Stimulated activated memory B cell treated with anti-CD40 and anti-IgM and Interleukin-4, amounts not matched to agents 10 μg/mL and 1 μg/mL and 100 μg/mL, for 72 hours (primary cell): Measurements from ENCODE around the gene AK6.
"Not testable (repeated sequence)": the region's sequence is repeated elsewhere in the genome, so short reads cannot be mapped to it uniquely, and the experiment has no call there.

Experiments used
- ATAC-seq: fragments of 150-1000 bp; cut with Tn5 transposase; 2 replicates; pipeline ENCODE4 v1.10.0; 2021
- H3K27ac Mint-ChIP-seq: one replicate; pipeline ENCODE4 v1.8.0; 2022; ENCODE audit warnings: mild to moderate bottlenecking, mixed read lengths
- H3K27me3 Mint-ChIP-seq: one replicate; pipeline ENCODE4 v1.8.0; 2022; ENCODE audit warnings: mixed read lengths
- H3K36me3 Mint-ChIP-seq: one replicate; pipeline ENCODE4 v1.8.0; 2022; ENCODE audit warnings: mixed read lengths
- H3K4me1 Mint-ChIP-seq: one replicate; pipeline ENCODE4 v1.8.0; 2022; ENCODE audit warnings: mixed read lengths
- H3K4me3 Mint-ChIP-seq: one replicate; pipeline ENCODE4 v1.8.0; 2022; ENCODE audit warnings: mild to moderate bottlenecking, moderate library complexity, mixed read lengths
- H3K9me3 Mint-ChIP-seq: one replicate; pipeline ENCODE4 v1.8.0; 2022; ENCODE audit warnings: mixed read lengths

The AK6 gene

GRCh38 chr5:69364414-69364813 lies 4.9 kb downstream of the AK6 start:
- H3K36me3 Mint-ChIP-seq, result peaks cover 39% of the 10 kb centered on the region
- no peaks in the 10 kb centered on the region for H3K27me3 Mint-ChIP-seq
- no peaks in the 10 kb centered on the region for H3K9me3 Mint-ChIP-seq
- no peak for ATAC-seq
- peaks cover 32% of the 10 kb centered on the region for H3K4me1 Mint-ChIP-seq
- no peak overlapping the region for H3K4me3 Mint-ChIP-seq
- H3K27ac Mint-ChIP-seq, result no peak overlapping the region

- Mint-ChIP-seq H3K36me3 (peaks cover 47% of the 10 kb centered on the region), H3K4me3 (no peak overlapping the region), H3K27me3 (no peaks in the 10 kb centered on the region), H3K27ac (no peak overlapping the region), H3K9me3 (no peaks in the 10 kb centered on the region), H3K4me1 (peaks cover 18% of the 10 kb centered on the region)
- no peak for ATAC-seq
These were observed 8.9 kb downstream of the AK6 start for GRCh38 chr5:69360442-69360841.

- ATAC-seq, result no peak
- Mint-ChIP-seq H3K4me1 (peaks cover 18% of the 10 kb centered on the region), H3K36me3 (peaks cover 42% of the 10 kb centered on the region), H3K27me3 (no peaks in the 10 kb centered on the region), H3K9me3 (no peaks in the 10 kb centered on the region), H3K4me3 (no peak overlapping the region), H3K27ac (no peak overlapping the region)
These were observed 9.6 kb downstream of the AK6 start for GRCh38 chr5:69359699-69360098.

- Mint-ChIP-seq H3K27ac (no peak overlapping the region), H3K27me3 (no peaks in the 10 kb centered on the region), H3K4me3 (no peak overlapping the region), H3K9me3 (no peaks in the 10 kb centered on the region), H3K4me1 (peaks cover 6% of the 10 kb centered on the region), H3K36me3 (peaks cover 47% of the 10 kb centered on the region)
- no peak for ATAC-seq
These were observed 18.7 kb downstream of the AK6 start for GRCh38 chr5:69350664-69351063.

- ATAC-seq, result no peak
- H3K27me3 Mint-ChIP-seq, result no peaks in the 10 kb centered on the region
- no peak overlapping the region for H3K27ac Mint-ChIP-seq
- peaks cover 12% of the 10 kb centered on the region for H3K36me3 Mint-ChIP-seq
- H3K4me1 Mint-ChIP-seq, result no peaks in the 10 kb centered on the region
- H3K9me3 Mint-ChIP-seq, result no peaks in the 10 kb centered on the region
- H3K4me3 Mint-ChIP-seq, result no peak overlapping the region
These were observed 26.2 kb downstream of the AK6 start for GRCh38 chr5:69343083-69343482.

GRCh38 chr5:69341520-69342161 lies 27.7 kb downstream of the AK6 start:
- peaks cover 5% of the 10 kb centered on the region for H3K36me3 Mint-ChIP-seq
- no peaks in the 10 kb centered on the region for H3K9me3 Mint-ChIP-seq
- no peak overlapping the region for H3K27ac Mint-ChIP-seq
- H3K4me1 Mint-ChIP-seq, result no peaks in the 10 kb centered on the region
- no peak overlapping the region for H3K4me3 Mint-ChIP-seq
- no peaks in the 10 kb centered on the region for H3K27me3 Mint-ChIP-seq
- ATAC-seq, result no peak

- H3K36me3 Mint-ChIP-seq, result peaks cover 4% of the 10 kb centered on the region
- H3K4me1 Mint-ChIP-seq, result peaks cover 19% of the 10 kb centered on the region
- no peaks in the 10 kb centered on the region for H3K9me3 Mint-ChIP-seq
- no peaks in the 10 kb centered on the region for H3K27me3 Mint-ChIP-seq
- no peak overlapping the region for H3K27ac Mint-ChIP-seq
- no peak overlapping the region for H3K4me3 Mint-ChIP-seq
- ATAC-seq, result no peak
These were observed 33.9 kb downstream of the AK6 start for GRCh38 chr5:69335341-69335935.

- Mint-ChIP-seq H3K4me3 (peak overlapping the region; percentile 19), H3K9me3 (no peaks in the 10 kb centered on the region), H3K36me3 (peaks cover 4% of the 10 kb centered on the region), H3K4me1 (peaks cover 19% of the 10 kb centered on the region), H3K27me3 (no peaks in the 10 kb centered on the region), H3K27ac (no peak overlapping the region)
- ATAC-seq, result peak; percentile 69
These were observed 34.5 kb downstream of the AK6 start for GRCh38 chr5:69334793-69335268.

GRCh38 chr5:69333668-69334315 lies 35.5 kb downstream of the AK6 start:
- not testable (repeated sequence) for H3K27ac Mint-ChIP-seq, H3K36me3 Mint-ChIP-seq, H3K27me3 Mint-ChIP-seq, H3K4me3 Mint-ChIP-seq, ATAC-seq, H3K9me3 Mint-ChIP-seq
- peaks cover 19% of the 10 kb centered on the region for H3K4me1 Mint-ChIP-seq

GRCh38 chr5:69331528-69332445 lies 37.5 kb downstream of the AK6 start:
- peaks cover 4% of the 10 kb centered on the region for H3K36me3 Mint-ChIP-seq
- ATAC-seq, result no peak
- H3K27me3 Mint-ChIP-seq, result no peaks in the 10 kb centered on the region
- peaks cover 19% of the 10 kb centered on the region for H3K4me1 Mint-ChIP-seq
- peak overlapping the region; percentile 87 for H3K4me3 Mint-ChIP-seq
- H3K9me3 Mint-ChIP-seq, result no peaks in the 10 kb centered on the region
- peak overlapping the region; percentile 94 for H3K27ac Mint-ChIP-seq

GRCh38 chr5:69329905-69330489 lies 39.3 kb downstream of the AK6 start:
- H3K9me3 Mint-ChIP-seq, result no peaks in the 10 kb centered on the region
- no peak overlapping the region for H3K27ac Mint-ChIP-seq
- ATAC-seq, result no peak
- no peaks in the 10 kb centered on the region for H3K27me3 Mint-ChIP-seq
- peaks cover 4% of the 10 kb centered on the region for H3K36me3 Mint-ChIP-seq
- peaks cover 18% of the 10 kb centered on the region for H3K4me1 Mint-ChIP-seq
- H3K4me3 Mint-ChIP-seq, result no peak overlapping the region

- peaks cover under 1% of the 10 kb centered on the region for H3K4me1 Mint-ChIP-seq
- H3K4me3 Mint-ChIP-seq, result no peak overlapping the region
- H3K9me3 Mint-ChIP-seq, result no peaks in the 10 kb centered on the region
- no peaks in the 10 kb centered on the region for H3K36me3 Mint-ChIP-seq
- no peak for ATAC-seq
- no peaks in the 10 kb centered on the region for H3K27me3 Mint-ChIP-seq
- H3K27ac Mint-ChIP-seq, result no peak overlapping the region
These were observed 43.0 kb downstream of the AK6 start for GRCh38 chr5:69326365-69326764.

- no peaks in the 10 kb centered on the region for H3K4me1 Mint-ChIP-seq
- H3K9me3 Mint-ChIP-seq, result no peaks in the 10 kb centered on the region
- H3K27ac Mint-ChIP-seq, result no peak overlapping the region
- H3K36me3 Mint-ChIP-seq, result peaks cover 41% of the 10 kb centered on the region
- no peaks in the 10 kb centered on the region for H3K27me3 Mint-ChIP-seq
- H3K4me3 Mint-ChIP-seq, result no peak overlapping the region
- no peak for ATAC-seq
These were observed 51.9 kb downstream of the AK6 start for GRCh38 chr5:69317391-69317790.

GRCh38 chr5:69315972-69316371 lies 53.3 kb downstream of the AK6 start:
- Mint-ChIP-seq H3K9me3 (no peaks in the 10 kb centered on the region), H3K27me3 (no peaks in the 10 kb centered on the region), H3K4me3 (no peak overlapping the region), H3K27ac (no peak overlapping the region), H3K4me1 (no peaks in the 10 kb centered on the region), H3K36me3 (peaks cover 49% of the 10 kb centered on the region)
- ATAC-seq, result no peak

GRCh38 chr5:69313428-69313827 lies 55.9 kb downstream of the AK6 start:
- H3K4me1 Mint-ChIP-seq, result no peaks in the 10 kb centered on the region
- H3K27me3 Mint-ChIP-seq, result no peaks in the 10 kb centered on the region
- H3K4me3 Mint-ChIP-seq, result no peak overlapping the region
- H3K27ac Mint-ChIP-seq, result no peak overlapping the region
- H3K36me3 Mint-ChIP-seq, result peaks cover 59% of the 10 kb centered on the region
- ATAC-seq, result no peak
- H3K9me3 Mint-ChIP-seq, result peaks cover 4% of the 10 kb centered on the region
